HL-60 (cell line): ENCODE data around the gene TSKS.

Source experiments
- DNase-seq, 2 experiments: peaks; one replicate each; pipeline ENCODE4 v3.0.0-alpha.2; 2010 to 2020; ENCODE audit warnings: low read depth in 1 of 2, low spot score in 1 of 2
- H3K27ac ChIP-seq: fragments of 250-450 bp; sonication (Bioruptor Pico); replicated peaks from 2 replicates; pipeline ENCODE4 v1.5.1; 2020; ENCODE audit warnings: mild to moderate bottlenecking, moderate library complexity
- H3K27me3 ChIP-seq: fragments of 250-450 bp; sonication (Bioruptor Pico); 2 replicates; pipeline ENCODE4 v1.5.1; 2021; ENCODE audit warnings: mild to moderate bottlenecking, moderate library complexity; ENCODE audit not compliant: insufficient read depth, poor library complexity, severe bottlenecking
- H3K4me3 ChIP-seq: replicated peaks from 2 replicates; pipeline ENCODE4 v1.5.1; 2011; ENCODE audit warnings: mild to moderate bottlenecking, control low read depth, low read length; ENCODE audit not compliant: insufficient read depth
- CTCF ChIP-seq: IDR thresholded peaks from one replicate; pipeline ENCODE4 v1.5.1; 2011; ENCODE audit warnings: low read length, control low read depth, inconsistent platforms; ENCODE audit not compliant: insufficient read depth
- GABPA ChIP-seq: IDR thresholded peaks from 2 replicates; pipeline ENCODE4 v1.6.1; 2012; ENCODE audit warnings: low read depth
- POLR2AphosphoS5 ChIP-seq: IDR thresholded peaks from 2 replicates; pipeline ENCODE4 v1.6.1; 2012; ENCODE audit warnings: low read depth
- SPI1 ChIP-seq: IDR thresholded peaks from 2 replicates; pipeline ENCODE4 v1.6.1; 2012; ENCODE audit warnings: low read depth, mild to moderate bottlenecking, borderline replicate concordance
- TF ChIP-seq, protein P1 (sequence below): IDR thresholded peaks from 2 replicates; pipeline ENCODE4 v1.6.1; 2012; ENCODE audit warnings: low read depth; ENCODE audit not compliant: insufficient replicate concordance

The TSKS gene

GRCh38 chr19:49799271-49799797 lies 36.2 kb upstream of the TSKS start:
- TF ChIP-seq, protein P1, sequence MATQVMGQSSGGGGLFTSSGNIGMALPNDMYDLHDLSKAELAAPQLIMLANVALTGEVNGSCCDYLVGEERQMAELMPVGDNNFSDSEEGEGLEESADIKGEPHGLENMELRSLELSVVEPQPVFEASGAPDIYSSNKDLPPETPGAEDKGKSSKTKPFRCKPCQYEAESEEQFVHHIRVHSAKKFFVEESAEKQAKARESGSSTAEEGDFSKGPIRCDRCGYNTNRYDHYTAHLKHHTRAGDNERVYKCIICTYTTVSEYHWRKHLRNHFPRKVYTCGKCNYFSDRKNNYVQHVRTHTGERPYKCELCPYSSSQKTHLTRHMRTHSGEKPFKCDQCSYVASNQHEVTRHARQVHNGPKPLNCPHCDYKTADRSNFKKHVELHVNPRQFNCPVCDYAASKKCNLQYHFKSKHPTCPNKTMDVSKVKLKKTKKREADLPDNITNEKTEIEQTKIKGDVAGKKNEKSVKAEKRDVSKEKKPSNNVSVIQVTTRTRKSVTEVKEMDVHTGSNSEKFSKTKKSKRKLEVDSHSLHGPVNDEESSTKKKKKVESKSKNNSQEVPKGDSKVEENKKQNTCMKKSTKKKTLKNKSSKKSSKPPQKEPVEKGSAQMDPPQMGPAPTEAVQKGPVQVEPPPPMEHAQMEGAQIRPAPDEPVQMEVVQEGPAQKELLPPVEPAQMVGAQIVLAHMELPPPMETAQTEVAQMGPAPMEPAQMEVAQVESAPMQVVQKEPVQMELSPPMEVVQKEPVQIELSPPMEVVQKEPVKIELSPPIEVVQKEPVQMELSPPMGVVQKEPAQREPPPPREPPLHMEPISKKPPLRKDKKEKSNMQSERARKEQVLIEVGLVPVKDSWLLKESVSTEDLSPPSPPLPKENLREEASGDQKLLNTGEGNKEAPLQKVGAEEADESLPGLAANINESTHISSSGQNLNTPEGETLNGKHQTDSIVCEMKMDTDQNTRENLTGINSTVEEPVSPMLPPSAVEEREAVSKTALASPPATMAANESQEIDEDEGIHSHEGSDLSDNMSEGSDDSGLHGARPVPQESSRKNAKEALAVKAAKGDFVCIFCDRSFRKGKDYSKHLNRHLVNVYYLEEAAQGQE: no peak
- no peak for TF ChIP-seq GABPA
- TF ChIP-seq CTCF: no peak

DNA sequence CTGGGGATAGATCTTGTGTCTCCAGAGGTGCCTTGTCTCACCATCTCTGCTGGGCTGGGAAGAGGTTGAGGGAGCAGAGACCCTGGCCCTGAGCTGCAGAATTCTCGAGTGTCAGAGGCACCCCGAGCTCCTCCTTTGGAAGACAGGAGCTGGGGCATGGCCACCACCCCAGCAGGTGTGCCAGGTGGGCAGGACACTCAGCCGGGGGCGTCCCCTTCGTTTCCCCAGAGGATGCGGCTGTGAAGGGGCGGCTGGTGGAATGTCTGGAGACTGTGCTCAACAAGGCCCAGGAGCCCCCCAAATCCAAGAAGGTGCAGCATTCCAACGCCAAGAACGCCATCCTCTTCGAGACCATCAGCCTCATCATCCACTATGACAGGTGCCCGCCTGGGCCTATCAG lies 35.5 kb upstream of the TSKS start:
- Histone ChIP-seq H3K4me3 (no peak overlapping the region), H3K27me3 (no peaks in the 10 kb centered on the region), H3K27ac (no peak overlapping the region)
- no peak for DNase-seq
- TF ChIP-seq SPI1: no peak
- no peak for TF ChIP-seq GABPA

More at GRCh38 chr19:49799271-49799797, 36.2 kb upstream of the TSKS start:
- H3K27ac ChIP-seq: no peak overlapping the region
- no peak overlapping the region for H3K4me3 ChIP-seq
- DNase-seq: no peak
- no peaks in the 10 kb centered on the region for H3K27me3 ChIP-seq

DNA sequence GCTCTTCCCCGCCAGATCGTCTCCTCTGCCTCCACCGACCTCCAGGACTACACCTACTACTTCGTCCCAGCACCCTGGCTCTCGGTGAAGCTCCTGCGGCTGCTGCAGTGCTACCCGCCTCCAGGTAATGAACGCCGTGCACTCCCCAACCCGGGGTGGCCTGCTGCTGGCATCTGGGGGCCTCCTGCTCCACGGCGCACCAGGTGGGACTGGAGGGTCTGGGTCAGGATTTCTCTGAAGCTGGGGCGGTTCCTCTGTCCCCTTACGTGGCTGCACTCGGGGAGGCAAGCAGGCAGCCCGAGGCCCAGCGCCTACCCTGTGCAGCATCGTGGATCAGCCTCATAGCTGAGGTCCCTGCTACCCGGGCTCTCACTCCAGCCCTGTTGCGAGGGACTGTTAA lies 32.5 kb upstream of the TSKS start:
- no peaks in the 10 kb centered on the region for H3K27me3 ChIP-seq

GRCh38 chr19:49793561-49793840 lies 30.4 kb upstream of the TSKS start:
- no peak for DNase-seq
- Histone ChIP-seq H3K27me3 (no peaks in the 10 kb centered on the region), H3K4me3 (no peak overlapping the region), H3K27ac (no peak overlapping the region)
- no peak for TF ChIP-seq GABPA
- no peak for TF ChIP-seq SPI1
- TF ChIP-seq, protein P1: no peak
- TF ChIP-seq POLR2AphosphoS5: no peak

More for the DNA sequence above, 32.5 kb upstream of the TSKS start:
- TF ChIP-seq CTCF: no peak
- TF ChIP-seq, protein P1: no peak
- DNase-seq: no peak
- no peak overlapping the region for H3K4me3 ChIP-seq
- no peak overlapping the region for H3K27ac ChIP-seq
